SKM-1 (cell line): ENCODE measurements around the gene MED13.

Source experiments
- DNase-seq: peaks from one replicate; lab custom pipeline; 2025; ENCODE audit not compliant: unreplicated experiment; lab: John Stamatoyannopoulos, UW

MED13 gene

GRCh38 chr17:62064791-62065563 is at the start of gene MED13:
TSS of gene MED13 (minus strand) at chr17:62065278. CDS start at chr17:62065205, 73 bp downstream.
- no peak for DNase-seq

- DNase-seq: no peak
These were observed 47.2 kb upstream of the MED13 start for GRCh38 chr17:62112229-62112628.

- no peak for DNase-seq
These were observed 46.6 kb upstream of the MED13 start for GRCh38 chr17:62111562-62112171.

GRCh38 chr17:62110923-62111484 is 45.9 kb upstream of the MED13 start:
- DNase-seq: no peak

GRCh38 chr17:62109924-62110323 is 44.8 kb upstream of the MED13 start:
- no peak for DNase-seq

GRCh38 chr17:62109378-62109902 is 44.4 kb upstream of the MED13 start:
- DNase-seq: peak; percentile 25

- no peak for DNase-seq
These were observed 40.8 kb upstream of the MED13 start for GRCh38 chr17:62105861-62106260.

- no peak for DNase-seq
These were observed 40.3 kb upstream of the MED13 start for GRCh38 chr17:62105357-62105756.

- DNase-seq: no peak
These were observed 36.4 kb upstream of the MED13 start for GRCh38 chr17:62101515-62101914.

- DNase-seq: no peak
These were observed 36.0 kb upstream of the MED13 start for GRCh38 chr17:62101090-62101489.

GRCh38 chr17:62100055-62100454 is 35.0 kb upstream of the MED13 start:
- no peak for DNase-seq

GRCh38 chr17:62099532-62099931 is 34.5 kb upstream of the MED13 start:
- no peak for DNase-seq

- DNase-seq: no peak
These were observed 33.6 kb upstream of the MED13 start for GRCh38 chr17:62098623-62099231.

- DNase-seq: no peak
These were observed 31.3 kb upstream of the MED13 start for GRCh38 chr17:62096401-62096670.

GRCh38 chr17:62094175-62094574 is 29.1 kb upstream of the MED13 start:
- DNase-seq: no peak

- no peak for DNase-seq
These were observed 28.4 kb upstream of the MED13 start for GRCh38 chr17:62093188-62094155.

- no peak for DNase-seq
These were observed 27.7 kb upstream of the MED13 start for GRCh38 chr17:62092784-62093183.

GRCh38 chr17:62091804-62092203 is 26.7 kb upstream of the MED13 start:
- DNase-seq: no peak

GRCh38 chr17:62090868-62091267 is 25.8 kb upstream of the MED13 start:
- no peak for DNase-seq

GRCh38 chr17:62090021-62090824 is 25.1 kb upstream of the MED13 start:
- no peak for DNase-seq
